Endothelial cell of umbilical vein (primary cell): ENCODE measurements around the gene TSSC4. TPM values are rescaled to one million over a fixed set of nuclear protein-coding genes. Genes with fewer than 3 reads are reported as not detected.

ENCODE experiments used
- BruUV-seq: library from RNA; stranded (reverse); fragments of 400-500 nt; replicated peaks from 2 replicates; lab custom pipeline; 2021; lab: Mats Ljungman, UMichigan
- CTCF ChIA-PET: fragments of 300-600, 350-600 bp; sonication (Branson Sonifier 250); formaldehyde crosslinking; loops from one replicate; lab custom pipeline; 2021; ENCODE audit warnings: antibody characterized with exemption, inconsistent platforms; lab: Charles Lee
- POLR2A ChIA-PET: fragments of 300-600, 350-600 bp; sonication (Branson Sonifier 250); formaldehyde crosslinking; loops from one replicate; lab custom pipeline; 2021; ENCODE audit warnings: antibody characterized with exemption, inconsistent platforms; lab: Charles Lee
- DNase-seq: peaks from one replicate; pipeline ENCODE4 v3.0.0-alpha.2; 2011; ENCODE audit warnings: low read depth, low spot score
- FAIRE-seq: peaks from 2 replicates; lab custom pipeline; 2011; peaks lifted over from hg19 to GRCh38; lab: Jason Lieb, UNC
- H2AFZ ChIP-seq: 2 replicates; pipeline ENCODE4 v1.6.0; 2012; ENCODE audit warnings: low read depth, low read length, control low read depth, inconsistent platforms
- H3K27ac ChIP-seq: 2 replicates; pipeline ENCODE4 v1.5.1; 2011; ENCODE audit warnings: low read depth, mild to moderate bottlenecking, control low read depth, low read length, moderate library complexity; ENCODE audit not compliant: insufficient read depth
- H3K27me3 ChIP-seq, 2 experiments: 2 replicates each; pipeline versions ENCODE4 v1.6.0 to v1.6.1; 2011; ENCODE audit warnings: low read length in 2 of 2, mixed read lengths in 1 of 2; ENCODE audit not compliant: control insufficient read depth in 2 of 2, insufficient read depth in 2 of 2
- H3K36me3 ChIP-seq, 2 experiments: 2 replicates in 1 of 2; 3 replicates in 1 of 2; pipeline ENCODE4 v1.5.1; 2011; ENCODE audit warnings: low read length in 2 of 2, mild to moderate bottlenecking in 1 of 2, moderate library complexity in 1 of 2; ENCODE audit not compliant: control insufficient read depth in 2 of 2, insufficient read depth in 2 of 2; ENCODE audit errors: extremely low read depth in 1 of 2
- H3K4me1 ChIP-seq: 3 replicates; pipeline ENCODE4 v1.5.1; 2011; ENCODE audit warnings: mild to moderate bottlenecking, low read length; ENCODE audit not compliant: control insufficient read depth, insufficient read depth; ENCODE audit errors: extremely low read depth
- H3K4me2 ChIP-seq: 2 replicates; pipeline ENCODE4 v1.6.1; 2011; ENCODE audit warnings: low read length, control low read depth, mixed read lengths; ENCODE audit not compliant: insufficient read depth
- H3K4me3 ChIP-seq, 3 experiments: fragments of 200-600 bp in 1 of 3; sonication (generic), shearing (Covaris generic) in 1 of 3; replicated peaks in 1 of 3; 2 replicates each; pipeline ENCODE4 v1.5.1; 2011 to 2016; ENCODE audit warnings: control low read depth in 3 of 3, low read length in 3 of 3, mild to moderate bottlenecking in 2 of 3, inconsistent platforms in 1 of 3, low read depth in 1 of 3, moderate library complexity in 1 of 3; ENCODE audit not compliant: insufficient read depth in 1 of 3
- H3K79me2 ChIP-seq: 2 replicates; pipeline ENCODE4 v1.6.0; 2012; ENCODE audit warnings: low read length, inconsistent platforms; ENCODE audit not compliant: control insufficient read depth, insufficient read depth
- H3K9ac ChIP-seq: replicated peaks from 2 replicates; pipeline ENCODE3; 2011; ENCODE audit warnings: low read length, control low read depth; ENCODE audit not compliant: insufficient read depth; ENCODE audit errors: extremely low read depth
- H3K9me1 ChIP-seq: replicated peaks from 3 replicates; pipeline ENCODE4 v1.6.0; 2011; ENCODE audit warnings: mild to moderate bottlenecking, low read length; ENCODE audit not compliant: control insufficient read depth, insufficient read depth; ENCODE audit errors: extremely low read depth
- H3K9me3 ChIP-seq: replicated peaks from 2 replicates; pipeline ENCODE4 v1.5.1; 2012; ENCODE audit warnings: low read length, inconsistent platforms; ENCODE audit not compliant: control insufficient read depth, insufficient read depth
- H4K20me1 ChIP-seq: replicated peaks from 2 replicates; pipeline ENCODE3; 2011; ENCODE audit warnings: mild to moderate bottlenecking, low read length; ENCODE audit not compliant: control insufficient read depth, insufficient read depth; ENCODE audit errors: extremely low read depth
- CTCF ChIP-seq, 2 donors: IDR thresholded peaks; 1 replicate in 1 of 2; 2 replicates in 1 of 2; pipeline ENCODE4 v1.5.1; 2011; ENCODE audit warnings: low read length in 2 of 2, mild to moderate bottlenecking in 2 of 2, moderate library complexity in 2 of 2, control low read depth in 1 of 2, inconsistent platforms in 1 of 2, low read depth in 1 of 2; ENCODE audit not compliant: insufficient read depth in 1 of 2; ENCODE audit errors: extremely low read depth in 1 of 2
- EZH2 ChIP-seq: IDR thresholded peaks from 2 replicates; pipeline ENCODE4 v1.6.1; 2012; ENCODE audit warnings: borderline replicate concordance, low read depth, mild to moderate bottlenecking, moderate library complexity, low read length, inconsistent platforms; ENCODE audit not compliant: severe bottlenecking
- FOS ChIP-seq: IDR thresholded peaks from 2 replicates; pipeline ENCODE4 v1.6.1; 2011; ENCODE audit warnings: mild to moderate bottlenecking, low read length, moderate library complexity, borderline replicate concordance; ENCODE audit not compliant: insufficient read depth
- GATA2 ChIP-seq: IDR thresholded peaks from 2 replicates; pipeline ENCODE4 v1.7.0; 2011; ENCODE audit warnings: low read depth, mild to moderate bottlenecking, moderate library complexity, mixed read lengths, low read length; ENCODE audit not compliant: insufficient read length, insufficient read depth
- JUN ChIP-seq: IDR thresholded peaks from 2 replicates; pipeline ENCODE4 v1.6.1; 2011; ENCODE audit warnings: borderline replicate concordance, low read depth; ENCODE audit not compliant: insufficient read length, insufficient read depth
- MAX ChIP-seq: IDR thresholded peaks from 2 replicates; pipeline ENCODE4 v1.6.1; 2011; ENCODE audit not compliant: insufficient read depth, insufficient read length
- MYC ChIP-seq: IDR thresholded peaks from one replicate; pipeline ENCODE4 v1.6.1; 2011; ENCODE audit warnings: mild to moderate bottlenecking, low read depth, low read length
- POLR2A ChIP-seq: IDR thresholded peaks from 2 replicates; pipeline ENCODE4 v1.6.1; 2012; ENCODE audit warnings: low read depth, mild to moderate bottlenecking, control low read depth, low read length
- POLR2AphosphoS5 ChIP-seq: IDR thresholded peaks from 2 replicates; pipeline ENCODE4 v1.6.1; 2012; ENCODE audit warnings: low read depth, mild to moderate bottlenecking, control low read depth, low read length, moderate library complexity; ENCODE audit not compliant: insufficient read depth
- dilution Hi-C: fragments of 300-500 bp; cut with MboI; formaldehyde crosslinking; loops from one replicate; pipeline ENCODE4 v1.15.0; 2019; ENCODE audit warnings: low sequenced_read_pairs; ENCODE audit not compliant: extremely low pct_ligation_motif_present
- intact Hi-C: fragments of 100-400 bp; cut with micrococcal nuclease; formaldehyde crosslinking; loops from one replicate; pipeline ENCODE4 v1.10.0; 2022
- polyA plus RNA-seq, 4 experiments: library from polyadenylated mRNA; depleted of rRNA in 3 of 4; stranded (reverse) in 3 of 4; unstranded in 1 of 4; fragments of >200 nt; gene quantifications; 2 replicates each; pipeline versions ENCODE4 v1.2.1 to v1.2.3, GENCODE V29; 2011 to 2012; ENCODE audit warnings: missing spikeins in 1 of 4
- total RNA-seq: library from RNA; stranded (reverse); gene quantifications from 2 replicates; pipeline ENCODE4 v1.2.3, GENCODE V29; 2021

TSSC4 gene
- total and polyA plus RNA-seq, 2 donors (not counting 3 experiments of a cell fraction or from before 2014, with no cell fraction given): 42.7 to 59.6 TPM

DNA sequence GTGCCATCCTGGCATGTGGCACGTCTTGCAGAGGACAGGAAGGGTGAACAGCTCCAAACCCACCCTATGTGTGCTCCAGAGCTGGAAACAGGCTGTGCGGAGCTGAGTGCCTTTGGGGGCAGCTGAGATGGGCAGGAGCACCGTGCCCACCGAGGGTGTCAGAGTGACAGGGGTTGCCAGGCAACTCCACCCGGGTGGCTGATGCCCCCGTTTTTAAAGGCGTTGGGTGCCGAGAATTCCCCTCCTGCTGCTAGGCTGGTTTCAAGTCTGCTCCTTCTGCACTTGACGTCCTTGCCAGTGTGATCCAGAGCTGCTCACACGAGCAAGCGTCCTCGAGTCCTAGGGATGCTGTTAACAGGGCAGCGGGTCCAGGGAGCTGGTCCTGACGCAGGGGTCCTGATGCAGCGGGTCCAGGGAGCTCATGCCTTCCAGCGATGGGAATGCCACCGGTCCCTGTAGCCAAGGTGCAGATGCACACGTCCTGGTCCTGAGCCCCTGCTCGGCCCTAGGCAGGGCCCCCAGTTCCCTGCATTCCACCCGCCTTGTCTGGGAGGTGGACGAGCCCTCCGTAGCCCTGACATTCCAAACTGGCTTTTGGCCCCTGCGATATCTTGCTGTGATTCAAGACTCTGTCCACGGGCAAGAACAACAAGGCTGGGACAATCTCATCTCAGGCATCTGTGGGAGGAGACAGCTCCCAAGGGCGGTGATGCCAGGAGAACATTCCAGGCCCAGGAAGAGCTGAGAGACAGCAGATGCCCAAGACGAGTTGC is 49.2 kb downstream of the TSSC4 start:
- Histone ChIP-seq H3K79me2 (no peaks in the 10 kb centered on the region), H3K9ac (no peak overlapping the region), H3K4me1 (no peaks in the 10 kb centered on the region), H3K9me3 (no peaks in the 10 kb centered on the region), H3K36me3 (no peaks in the 10 kb centered on the region), H3K9me1 (no peaks in the 10 kb centered on the region), H2AFZ (no peak overlapping the region), H4K20me1 (no peaks in the 10 kb centered on the region), H3K4me2 (no peak overlapping the region), H3K4me3 (no peak overlapping the region), H3K27me3 (peaks cover 4 to 7% of the 10 kb centered on the region in 2 experiments), H3K27ac (no peak overlapping the region)
- POLR2A ChIA-PET: no interaction called here
- TF ChIP-seq CTCF (IDR thresholded peaks at IDR 0.05; ENCODE audit: extremely low read depth in 1 of 2, insufficient read depth in 1 of 2, low read depth in 1 of 2, low read length in 2 of 2): no peak
- TF ChIP-seq POLR2A: no peak
- CTCF ChIA-PET: interaction anchor here (1.2 kb wide), 1 partner anchor 82 kb away, joined by 4 read pairs; no protein-coding TSS in a partner anchor
- intact Hi-C loops: no loop called here
- DNase-seq (no peak), FAIRE-seq (no peak)
- BruUV-seq: no TSS peak
- dilution Hi-C loops: no loop called here

DNA sequence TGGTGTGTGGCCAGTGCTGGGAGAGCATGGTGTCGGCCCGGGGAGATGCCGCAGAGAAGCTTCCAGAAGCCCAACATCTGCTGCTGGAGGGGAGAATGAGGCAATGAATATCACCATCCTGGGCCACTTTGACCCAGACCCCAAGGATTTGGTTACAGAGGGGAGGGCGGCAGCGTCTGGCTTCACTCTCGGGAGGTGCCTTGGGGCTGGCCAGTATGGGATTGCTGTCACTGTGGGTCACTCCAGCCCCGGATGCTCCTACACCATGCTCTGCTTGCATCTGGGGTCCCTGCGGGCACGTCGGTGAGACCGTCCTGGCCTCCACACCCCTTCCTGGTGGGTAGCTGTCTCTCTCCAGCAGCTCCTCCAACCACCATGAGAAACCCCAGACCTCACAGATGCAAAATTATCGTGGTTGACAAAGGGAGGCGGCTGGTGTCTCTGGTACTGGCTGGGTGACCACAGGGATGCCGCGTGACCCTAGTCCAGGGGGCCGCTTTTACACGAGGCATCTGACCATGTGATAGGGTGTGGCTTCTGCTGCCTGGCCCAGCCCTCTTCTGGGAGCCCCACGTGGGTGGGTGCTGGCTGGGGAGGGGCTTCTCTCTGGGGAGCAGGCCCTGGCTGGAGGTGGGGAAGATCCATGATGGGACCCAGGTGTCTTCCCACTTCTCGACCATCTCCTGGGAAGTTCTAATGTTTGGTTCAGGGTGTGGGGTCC is 49.9 kb downstream of the TSSC4 start:
- H2AFZ ChIP-seq: no peak overlapping the region
- H3K4me3 ChIP-seq: no peak overlapping the region
- H3K27me3 ChIP-seq: peaks cover 2 to 3% of the 10 kb centered on the region in 2 experiments
- no peak overlapping the region for H3K27ac ChIP-seq
- no peak for DNase-seq
- no peaks in the 10 kb centered on the region for H3K9me1 ChIP-seq
- ChIA-PET CTCF (no interaction called here), POLR2A (no interaction called here)
- no peaks in the 10 kb centered on the region for H3K79me2 ChIP-seq
- H3K9ac ChIP-seq: no peak overlapping the region
- H4K20me1 ChIP-seq: no peaks in the 10 kb centered on the region
- H3K36me3 ChIP-seq: no peaks in the 10 kb centered on the region
- intact Hi-C loops (no loop called here), dilution Hi-C loops (no loop called here)
- no peaks in the 10 kb centered on the region for H3K4me1 ChIP-seq
- TF ChIP-seq GATA2: no peak
- TF ChIP-seq MYC: no peak
- TF ChIP-seq FOS: no peak
- TF ChIP-seq EZH2: no peak
- TF ChIP-seq CTCF (IDR thresholded peaks at IDR 0.05; ENCODE audit: extremely low read depth in 1 of 2, insufficient read depth in 1 of 2, low read depth in 1 of 2, low read length in 2 of 2): no peak
- TF ChIP-seq POLR2A: no peak
- TF ChIP-seq POLR2AphosphoS5: no peak
- TF ChIP-seq MAX: no peak
- TF ChIP-seq JUN: no peak
- no peak overlapping the region for H3K4me2 ChIP-seq
- BruUV-seq: no TSS peak
- no peaks in the 10 kb centered on the region for H3K9me3 ChIP-seq
- no peak for FAIRE-seq
